Measurements from ENCODE around the gene CHCHD3.

Gene CHCHD3

DNA sequence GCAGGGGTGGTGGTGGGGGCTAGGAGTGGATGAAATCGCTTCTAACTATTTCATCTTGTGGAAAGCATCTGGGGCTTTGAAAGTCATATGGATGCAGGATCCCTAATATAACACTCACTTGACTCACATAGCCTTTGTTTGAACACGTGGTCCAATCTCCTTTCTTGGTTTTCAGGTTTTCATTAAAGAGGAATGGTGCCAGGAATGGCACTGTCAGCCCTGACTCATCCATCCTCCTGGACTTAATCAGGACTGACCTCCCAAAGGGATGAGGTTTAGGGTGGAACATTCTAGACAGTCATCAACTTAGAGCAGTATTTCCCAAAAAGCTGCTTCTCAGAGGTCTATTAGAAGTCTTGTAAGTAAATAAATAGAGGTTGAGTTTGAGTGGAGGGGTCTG, 343.6 kb downstream of the CHCHD3 start:
- peaks cover 0 to 7% of the 10 kb centered on the region in 2 donors for H3K9me3 Mint-ChIP-seq
- no peak for DNase-seq
- H3K4me1 Mint-ChIP-seq (ENCODE audit: low read depth in 2 of 2) = no peaks in the 10 kb centered on the region
- no peak overlapping the region for H3K4me3 Mint-ChIP-seq
- no peak for ATAC-seq (replicated peaks)
- peaks cover 52 to 71% of the 10 kb centered on the region in 2 donors for H3K27me3 Mint-ChIP-seq
- no peaks in the 10 kb centered on the region for H3K36me3 Mint-ChIP-seq (ENCODE audit: insufficient read depth)
- no peak overlapping the region for H3K27ac Mint-ChIP-seq

DNA sequence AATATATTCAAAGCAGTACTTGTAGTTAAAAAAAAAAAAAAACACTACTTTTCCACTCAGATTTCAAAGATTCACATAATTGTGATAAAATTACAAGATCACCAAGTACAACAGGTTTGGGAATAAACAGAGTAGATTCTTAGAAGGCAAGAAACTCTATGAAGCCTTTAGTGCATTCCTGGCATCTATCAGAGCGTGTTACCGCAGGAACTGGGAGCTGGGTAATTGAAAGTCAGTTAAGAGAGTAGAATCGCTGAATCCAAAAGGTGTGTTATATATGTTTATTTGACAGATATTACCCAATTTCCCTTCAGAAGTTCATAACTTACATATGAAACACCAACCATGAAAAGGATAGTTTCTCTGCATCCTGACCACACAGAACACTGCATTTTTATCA, 346.4 kb downstream of the CHCHD3 start:
- peaks cover 31 to 65% of the 10 kb centered on the region in 2 donors for H3K27me3 Mint-ChIP-seq
- DNase-seq (no peak), ATAC-seq (replicated peaks) (no peak)
- no peak overlapping the region for H3K27ac Mint-ChIP-seq
- no peak overlapping the region for H3K4me3 Mint-ChIP-seq
- no peaks in the 10 kb centered on the region for H3K36me3 Mint-ChIP-seq (ENCODE audit: insufficient read depth)
- H3K4me1 Mint-ChIP-seq (ENCODE audit: low read depth in 2 of 2) = no peaks in the 10 kb centered on the region
- no peaks in the 10 kb centered on the region for H3K9me3 Mint-ChIP-seq

All from effector memory CD8-positive, alpha-beta T cell (primary cell).